Activated naive CD8-positive, alpha-beta T cell treated with anti-CD3 and anti-CD28 coated beads for 36 hours (primary cell): Measurements from ENCODE around the gene MESP2. TPM values are rescaled to one million over a fixed set of nuclear protein-coding genes. Genes with fewer than 3 reads are reported as not detected.

Source experiments
- DNase-seq: peaks from one replicate; pipeline ENCODE4 v3.0.0; 2021
- H3K27ac Mint-ChIP-seq: one replicate; pipeline ENCODE4 v1.8.0; 2022; ENCODE audit warnings: mild to moderate bottlenecking, moderate library complexity, mixed read lengths
- H3K27me3 Mint-ChIP-seq: one replicate; pipeline ENCODE4 v1.8.0; 2022; ENCODE audit warnings: mild to moderate bottlenecking, mixed read lengths
- H3K36me3 Mint-ChIP-seq: one replicate; pipeline ENCODE4 v1.8.0; 2021; ENCODE audit warnings: mild to moderate bottlenecking, mixed read lengths
- H3K4me1 Mint-ChIP-seq: one replicate; pipeline ENCODE4 v1.8.0; 2021; ENCODE audit warnings: mixed read lengths
- H3K4me3 Mint-ChIP-seq: one replicate; pipeline ENCODE4 v1.8.0; 2022; ENCODE audit warnings: mild to moderate bottlenecking, moderate library complexity, mixed read lengths
- H3K9me3 Mint-ChIP-seq: one replicate; pipeline ENCODE4 v1.8.0; 2022; ENCODE audit warnings: mixed read lengths
- total RNA-seq, 2 experiments: library from RNA; stranded (reverse); gene quantifications; one replicate each; pipeline ENCODE4 v1.2.3, GENCODE V29; 2021

MESP2 gene
- total RNA-seq, 2 experiments from 2014 or later = not detected

- Mint-ChIP-seq H3K36me3 (no peaks in the 10 kb centered on the region), H3K9me3 (no peaks in the 10 kb centered on the region), H3K4me3 (peak overlapping the region; percentile 77), H3K4me1 (no peaks in the 10 kb centered on the region), H3K27me3 (peaks cover 19% of the 10 kb centered on the region), H3K27ac (no peak overlapping the region)
- DNase-seq = peak; percentile 9
Measured at GRCh38 chr15:89749951-89750559, 26.1 kb upstream of the MESP2 start.

- Mint-ChIP-seq H3K4me1 (no peaks in the 10 kb centered on the region), H3K27ac (no peak within 1 kb of the TSS), H3K9me3 (no peaks in the 10 kb centered on the region), H3K36me3 (no peaks in the 10 kb centered on the region), H3K27me3 (peaks cover 19% of the 10 kb centered on the region), H3K4me3 (peak within 1 kb of the TSS; percentile 77)
- peak; percentile 91 for DNase-seq
Measured at GRCh38 chr15:89750560-89751542, 25.3 kb upstream of the MESP2 start, which contains the start of gene MESP1. TSS of gene MESP1 (minus strand) at chr15:89751249. CDS start at chr15:89751231, 18 bp downstream.

GRCh38 chr15:89751748-89752147 is 24.4 kb upstream of the MESP2 start:
- H3K27me3 Mint-ChIP-seq = peaks cover 19% of the 10 kb centered on the region
- DNase-seq = no peak
- no peaks in the 10 kb centered on the region for H3K4me1 Mint-ChIP-seq
- no peaks in the 10 kb centered on the region for H3K9me3 Mint-ChIP-seq
- no peak overlapping the region for H3K27ac Mint-ChIP-seq
- no peaks in the 10 kb centered on the region for H3K36me3 Mint-ChIP-seq
- no peak overlapping the region for H3K4me3 Mint-ChIP-seq

- Mint-ChIP-seq H3K4me1 (no peaks in the 10 kb centered on the region), H3K36me3 (no peaks in the 10 kb centered on the region), H3K4me3 (no peak overlapping the region), H3K27ac (no peak overlapping the region), H3K27me3 (peaks cover 19% of the 10 kb centered on the region), H3K9me3 (no peaks in the 10 kb centered on the region)
- no peak for DNase-seq
Measured at GRCh38 chr15:89753855-89754254, 22.3 kb upstream of the MESP2 start.

GRCh38 chr15:89754361-89755154 is 21.6 kb upstream of the MESP2 start:
- no peak overlapping the region for H3K4me3 Mint-ChIP-seq
- H3K4me1 Mint-ChIP-seq = no peaks in the 10 kb centered on the region
- DNase-seq = no peak
- H3K36me3 Mint-ChIP-seq = no peaks in the 10 kb centered on the region
- H3K27me3 Mint-ChIP-seq = peaks cover 17% of the 10 kb centered on the region
- no peaks in the 10 kb centered on the region for H3K9me3 Mint-ChIP-seq
- no peak overlapping the region for H3K27ac Mint-ChIP-seq

GRCh38 chr15:89755701-89756100 is 20.4 kb upstream of the MESP2 start:
- no peak overlapping the region for H3K27ac Mint-ChIP-seq
- no peaks in the 10 kb centered on the region for H3K36me3 Mint-ChIP-seq
- H3K9me3 Mint-ChIP-seq = no peaks in the 10 kb centered on the region

GRCh38 chr15:89756897-89757296 is 19.2 kb upstream of the MESP2 start:
- no peak for DNase-seq
- Mint-ChIP-seq H3K27me3 (peaks cover 11% of the 10 kb centered on the region), H3K9me3 (no peaks in the 10 kb centered on the region), H3K4me1 (no peaks in the 10 kb centered on the region), H3K4me3 (no peak overlapping the region), H3K27ac (no peak overlapping the region), H3K36me3 (no peaks in the 10 kb centered on the region)

More at GRCh38 chr15:89755701-89756100, 20.4 kb upstream of the MESP2 start:
- DNase-seq = no peak
- H3K4me1 Mint-ChIP-seq = no peaks in the 10 kb centered on the region
- no peak overlapping the region for H3K4me3 Mint-ChIP-seq
- H3K27me3 Mint-ChIP-seq = peaks cover 11% of the 10 kb centered on the region

- Mint-ChIP-seq H3K36me3 (no peaks in the 10 kb centered on the region), H3K27ac (no peak overlapping the region), H3K4me3 (no peak overlapping the region), H3K27me3 (peaks cover 3% of the 10 kb centered on the region), H3K9me3 (no peaks in the 10 kb centered on the region), H3K4me1 (no peaks in the 10 kb centered on the region)
- DNase-seq = no peak
Measured at GRCh38 chr15:89758283-89758682, 17.8 kb upstream of the MESP2 start.

- Mint-ChIP-seq H3K4me1 (no peaks in the 10 kb centered on the region), H3K27me3 (peaks cover 3% of the 10 kb centered on the region), H3K36me3 (no peaks in the 10 kb centered on the region), H3K4me3 (no peak overlapping the region), H3K27ac (no peak overlapping the region), H3K9me3 (no peaks in the 10 kb centered on the region)
- no peak for DNase-seq
Measured at GRCh38 chr15:89758981-89759380, 17.2 kb upstream of the MESP2 start.

- no peak for DNase-seq
Measured at GRCh38 chr15:89759835-89760234, 16.3 kb upstream of the MESP2 start.

GRCh38 chr15:89760303-89761008 is 15.7 kb upstream of the MESP2 start:
- peak; percentile 70 for DNase-seq
- H3K27me3 Mint-ChIP-seq = no peaks in the 10 kb centered on the region
- no peak overlapping the region for H3K27ac Mint-ChIP-seq
- H3K4me1 Mint-ChIP-seq = no peaks in the 10 kb centered on the region
- H3K4me3 Mint-ChIP-seq = no peak overlapping the region
- no peaks in the 10 kb centered on the region for H3K9me3 Mint-ChIP-seq
- H3K36me3 Mint-ChIP-seq = no peaks in the 10 kb centered on the region

More at GRCh38 chr15:89759835-89760234, 16.3 kb upstream of the MESP2 start:
- no peak overlapping the region for H3K4me3 Mint-ChIP-seq
- no peaks in the 10 kb centered on the region for H3K27me3 Mint-ChIP-seq
- H3K4me1 Mint-ChIP-seq = no peaks in the 10 kb centered on the region
- no peaks in the 10 kb centered on the region for H3K36me3 Mint-ChIP-seq
- no peaks in the 10 kb centered on the region for H3K9me3 Mint-ChIP-seq
- H3K27ac Mint-ChIP-seq = no peak overlapping the region

GRCh38 chr15:89761009-89761831 is 14.9 kb upstream of the MESP2 start:
- H3K4me1 Mint-ChIP-seq = no peaks in the 10 kb centered on the region
- H3K4me3 Mint-ChIP-seq = no peak overlapping the region
- H3K9me3 Mint-ChIP-seq = no peaks in the 10 kb centered on the region
- DNase-seq = no peak
- H3K27ac Mint-ChIP-seq = no peak overlapping the region
- H3K27me3 Mint-ChIP-seq = no peaks in the 10 kb centered on the region
- no peaks in the 10 kb centered on the region for H3K36me3 Mint-ChIP-seq

- Mint-ChIP-seq H3K36me3 (no peaks in the 10 kb centered on the region), H3K4me1 (no peaks in the 10 kb centered on the region), H3K27me3 (no peaks in the 10 kb centered on the region), H3K9me3 (no peaks in the 10 kb centered on the region), H3K27ac (no peak overlapping the region), H3K4me3 (no peak overlapping the region)
- DNase-seq = no peak
Measured at GRCh38 chr15:89761929-89762328, 14.2 kb upstream of the MESP2 start.

- no peak for DNase-seq
- no peaks in the 10 kb centered on the region for H3K36me3 Mint-ChIP-seq
- no peaks in the 10 kb centered on the region for H3K27me3 Mint-ChIP-seq
- no peak overlapping the region for H3K4me3 Mint-ChIP-seq
- H3K9me3 Mint-ChIP-seq = no peaks in the 10 kb centered on the region
- no peak overlapping the region for H3K27ac Mint-ChIP-seq
- no peaks in the 10 kb centered on the region for H3K4me1 Mint-ChIP-seq
Measured at GRCh38 chr15:89765694-89766093, 10.4 kb upstream of the MESP2 start.
